HUDEP-2 (cell line): Measurements from ENCODE around the gene CFAP53.
"Not testable (repeated sequence)": the region's sequence is repeated elsewhere in the genome, so short reads cannot be mapped to it uniquely, and the experiment has no call there.

ENCODE experiments used
- DNase-seq, 76 experiments: peaks; one replicate each; lab custom pipeline; 2025; ENCODE audit not compliant: unreplicated experiment in 76 of 76; lab: John Stamatoyannopoulos, UW

Gene CFAP53

GRCh38 chr18:50274044-50274442 lies 7.7 kb upstream of the CFAP53 start:
- DNase-seq = no peak

DNA sequence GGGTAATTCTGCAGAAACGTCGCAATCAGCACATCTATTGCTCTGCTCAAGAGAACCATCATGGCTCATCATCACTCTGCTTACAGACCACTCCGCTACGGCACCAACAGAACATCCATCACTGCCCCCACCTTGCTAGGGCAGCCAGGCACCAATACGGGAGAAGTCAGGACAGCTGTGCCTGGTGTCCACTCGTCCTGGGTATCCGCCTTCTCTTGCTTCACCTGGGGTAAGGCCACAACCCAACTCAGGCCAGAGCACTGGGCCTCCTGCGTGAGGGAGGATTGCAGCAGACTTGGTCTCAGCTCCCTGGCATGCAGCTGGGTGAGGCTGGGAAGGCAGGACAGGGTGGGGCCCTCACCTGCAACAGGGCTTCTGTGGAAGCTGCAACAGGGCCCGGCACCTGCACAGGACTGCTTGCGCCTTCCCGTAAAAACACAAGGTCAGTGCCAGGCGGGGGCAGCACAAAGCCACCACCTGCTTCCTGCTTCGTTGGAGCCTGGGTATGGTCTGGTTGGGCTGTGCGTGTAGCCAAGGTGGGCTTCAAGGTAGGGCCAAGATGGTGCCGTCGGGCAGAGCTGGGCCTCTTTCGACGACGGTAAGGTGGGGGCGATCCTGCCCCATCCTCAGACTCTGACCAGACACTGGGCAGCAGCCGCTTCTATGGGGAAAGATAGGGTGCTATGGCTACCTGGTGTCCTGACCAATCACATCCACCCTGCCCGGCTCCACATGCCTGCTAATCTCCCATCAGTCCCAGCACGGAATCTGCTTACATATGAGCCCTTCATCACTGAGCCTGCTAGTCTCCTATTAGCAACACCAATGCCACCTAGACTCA lies 7.1 kb upstream of the CFAP53 start:
- DNase-seq = no peak

DNA sequence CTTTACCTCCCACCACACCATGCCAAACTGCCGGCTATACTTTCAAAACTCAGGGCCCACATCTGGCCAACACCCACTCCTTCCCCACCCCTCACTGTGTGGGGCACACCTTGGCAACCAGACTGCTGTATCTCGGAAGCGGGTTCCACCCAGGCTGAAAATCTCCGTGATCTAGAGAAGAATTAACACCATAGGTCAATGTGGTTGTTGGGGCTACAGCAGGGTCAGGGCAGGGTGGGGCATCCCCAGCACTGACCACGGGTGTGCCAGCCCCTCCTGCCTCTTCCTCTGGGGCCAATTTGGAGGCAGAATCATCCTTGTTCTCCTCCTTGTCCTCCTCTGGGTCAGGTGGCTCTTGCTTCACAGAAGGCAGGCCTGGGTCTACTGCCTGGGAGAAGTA lies 6.3 kb upstream of the CFAP53 start:
- no peak for DNase-seq

- peak in 44 of 76 experiments; percentile 0 to 64 (median 30) for DNase-seq
Observed at GRCh38 chr18:50268022-50268747, 1.9 kb upstream of the CFAP53 start.

DNA sequence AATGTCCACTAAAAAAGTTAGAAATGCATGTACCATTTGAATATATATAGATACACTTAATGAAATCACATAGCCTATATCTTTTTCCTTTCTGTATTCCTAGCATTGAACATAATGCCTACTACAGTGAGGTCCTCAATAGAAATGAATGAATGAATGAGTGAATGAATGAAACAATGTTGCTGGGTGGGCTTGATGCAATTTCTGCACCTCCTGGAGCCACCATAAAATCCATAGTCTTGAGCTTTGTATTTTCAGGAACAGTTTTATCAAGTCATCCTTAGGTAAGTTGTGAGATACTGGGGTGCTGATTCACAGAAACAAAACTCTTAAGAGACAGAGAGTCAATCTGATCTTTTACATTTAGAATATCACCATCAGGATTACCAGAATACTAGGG lies 3.3 kb downstream of the CFAP53 start:
- DNase-seq = no peak

- no peak for DNase-seq
Observed at GRCh38 chr18:50250935-50251334, 15.4 kb downstream of the CFAP53 start.

DNA sequence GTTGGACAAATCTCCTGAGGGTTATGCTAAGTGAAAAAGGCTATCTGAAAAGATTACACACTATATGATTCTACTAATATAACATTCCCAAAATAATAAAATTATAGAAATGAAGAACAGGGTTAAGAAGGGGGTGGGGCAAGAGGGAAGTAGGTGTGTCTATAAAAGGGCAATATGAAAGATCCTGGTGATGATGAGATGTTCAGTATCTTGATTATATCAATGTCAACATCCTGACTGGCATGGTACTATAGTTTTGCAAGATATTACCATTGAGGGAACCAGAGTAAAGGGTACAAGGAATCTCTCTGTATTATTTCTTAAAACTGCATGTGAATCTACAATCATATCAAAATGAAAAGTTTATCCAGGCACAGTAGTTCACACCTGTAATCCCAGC lies 16.7 kb downstream of the CFAP53 start:
- no peak for DNase-seq

- DNase-seq = no peak
Observed at GRCh38 chr18:50247561-50247960, 18.7 kb downstream of the CFAP53 start.

DNA sequence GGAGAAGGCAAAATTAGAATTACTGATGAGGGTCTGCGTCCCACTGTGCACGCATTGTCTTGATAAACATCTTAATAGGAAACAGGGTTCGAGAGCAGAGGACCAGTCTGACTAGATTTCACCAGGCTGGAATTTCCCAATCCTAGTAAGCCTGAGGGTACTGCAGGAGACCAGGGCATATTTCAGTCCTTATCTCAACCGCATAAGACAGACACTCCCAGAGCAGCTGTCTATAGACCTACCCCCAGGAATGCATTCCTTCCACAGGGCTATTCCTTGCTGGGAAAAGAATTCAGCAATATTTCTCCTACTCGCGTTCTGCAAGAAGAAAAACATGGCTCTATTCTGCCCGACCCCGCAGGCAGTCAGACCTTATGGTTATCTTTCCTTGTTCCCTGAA lies 24.5 kb downstream of the CFAP53 start:
- not testable (repeated sequence) for DNase-seq

DNA sequence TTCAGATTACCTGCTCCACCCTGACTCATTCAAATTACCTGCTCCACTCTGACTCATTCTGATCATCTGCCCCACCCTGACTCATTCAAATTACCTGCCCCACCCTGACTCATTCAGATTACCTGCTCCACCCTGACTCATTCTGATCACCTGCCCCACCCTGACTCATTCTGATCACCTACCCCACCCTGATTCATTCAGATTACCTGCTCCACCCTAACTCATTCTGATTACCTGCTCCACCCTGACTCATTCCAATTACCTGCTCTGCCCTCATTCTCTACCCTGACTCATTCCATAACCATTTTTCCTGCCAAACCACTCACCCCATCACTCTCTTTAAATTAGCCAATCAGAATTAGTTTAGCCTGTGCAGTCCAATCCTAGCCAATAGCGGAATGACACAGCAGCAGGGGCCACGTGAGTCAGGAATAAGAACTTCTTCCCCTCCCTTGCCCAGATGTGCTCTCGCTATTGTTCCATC lies 26.2 kb downstream of the CFAP53 start:
- DNase-seq = no peak

DNA sequence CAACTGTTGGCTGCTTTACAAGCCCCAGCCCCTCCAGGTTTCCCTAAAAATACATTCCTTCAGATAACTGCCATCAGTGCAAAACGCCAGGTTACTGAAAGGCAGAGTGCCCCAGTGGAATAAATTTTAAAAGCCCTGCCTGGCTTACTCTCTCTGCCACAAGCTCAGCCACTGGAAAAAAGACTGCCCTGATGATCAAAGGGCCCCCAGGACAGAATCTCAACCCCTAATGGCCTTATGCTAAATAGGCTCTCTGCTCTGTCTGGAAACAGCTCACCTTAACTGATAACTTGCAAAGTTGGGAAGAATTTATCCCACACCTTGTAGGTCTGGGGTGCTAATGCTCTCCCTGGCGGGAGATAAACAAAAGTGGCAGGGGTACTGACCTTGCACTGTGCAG lies 33.9 kb downstream of the CFAP53 start:
- DNase-seq = no peak

DNA sequence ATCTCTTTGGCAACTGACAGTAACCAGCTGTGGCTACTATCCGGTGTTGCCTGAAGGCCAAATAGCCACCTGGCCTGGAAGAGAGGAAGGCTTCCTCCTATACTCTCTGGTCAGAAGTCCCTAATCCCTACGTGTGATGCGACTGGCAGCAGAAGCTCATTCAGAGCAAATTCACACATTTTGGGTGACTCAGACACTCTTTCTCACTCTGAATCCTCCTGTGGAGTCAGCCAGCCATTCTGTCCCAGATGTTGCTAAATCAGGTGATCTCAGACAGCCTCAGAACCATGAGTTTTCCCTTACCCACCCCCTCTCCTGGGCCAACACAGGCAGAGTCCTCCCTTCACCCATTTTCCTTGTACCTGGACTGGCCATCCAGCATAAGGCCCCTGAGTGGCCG lies 34.7 kb downstream of the CFAP53 start:
- no peak for DNase-seq

DNA sequence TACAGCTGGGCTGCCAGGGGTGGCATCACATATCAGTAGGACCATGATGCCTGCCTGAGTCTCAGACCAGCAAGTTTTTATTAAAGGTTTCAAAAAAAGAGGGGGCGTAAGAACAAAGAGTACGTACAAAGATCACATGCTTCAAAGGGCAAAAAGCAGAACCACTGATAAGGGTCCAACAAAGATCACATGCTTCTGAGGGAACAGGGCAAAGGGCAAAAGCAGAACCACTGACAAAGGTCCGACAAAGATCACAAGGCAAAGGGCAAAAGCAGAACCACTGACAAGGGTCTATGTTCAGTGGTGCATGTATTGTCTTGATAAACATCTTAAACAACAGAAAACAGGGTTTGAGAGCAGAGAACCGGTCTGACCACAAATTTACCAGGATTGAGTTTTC lies 46.0 kb downstream of the CFAP53 start:
- not testable (repeated sequence) for DNase-seq

- DNase-seq = peak in 11 of 76 experiments; percentile 5 to 40 (median 21)
Observed at GRCh38 chr18:50218432-50219197, 47.7 kb downstream of the CFAP53 start.

- DNase-seq = no peak
Observed at GRCh38 chr18:50209311-50209710, 57.0 kb downstream of the CFAP53 start.

- DNase-seq = no peak
Observed at GRCh38 chr18:50207722-50208121, 58.6 kb downstream of the CFAP53 start.

DNA sequence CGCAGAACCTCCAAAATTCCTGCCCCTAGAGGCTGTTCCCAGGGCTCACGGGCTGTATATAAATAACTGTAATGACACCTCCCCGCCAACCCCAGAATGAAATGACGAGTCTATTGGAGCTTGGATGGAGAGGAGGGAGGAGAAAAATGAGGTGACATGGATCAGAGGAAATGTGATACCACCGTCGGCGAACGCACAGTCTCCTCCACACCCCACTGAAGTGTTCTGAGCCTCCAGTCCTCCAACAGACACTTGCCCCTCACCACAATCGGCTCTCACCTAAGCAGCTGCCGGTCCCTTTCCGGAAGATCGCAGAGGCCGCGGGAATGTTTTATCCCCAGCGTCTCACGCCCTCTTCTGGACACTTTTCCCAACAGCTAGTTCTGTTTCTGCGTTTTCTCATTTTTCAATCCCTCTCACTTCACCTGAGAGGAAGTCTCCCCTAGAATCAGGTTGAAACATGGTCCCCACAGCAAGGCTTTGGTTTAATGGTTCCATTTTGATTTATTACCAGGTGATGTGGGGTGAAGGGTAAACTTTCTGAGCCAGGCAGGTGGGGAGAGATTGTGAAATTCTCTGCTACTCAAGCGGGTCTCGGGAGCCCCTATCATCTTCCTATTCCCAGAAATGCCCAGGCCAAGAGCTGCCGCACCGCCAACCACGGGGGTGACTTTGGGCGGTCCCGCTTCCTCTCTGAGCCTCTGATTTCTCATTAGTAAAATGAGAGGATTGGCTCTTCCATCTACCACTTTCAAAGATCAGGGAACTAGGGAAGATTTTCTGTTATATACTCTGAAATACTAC lies 62.3 kb downstream of the CFAP53 start:
- DNase-seq = peak in 9 of 76 experiments; percentile 1 to 55 (median 15)

- DNase-seq = no peak
Observed at GRCh38 chr18:50201476-50202018, 64.7 kb downstream of the CFAP53 start.

DNA sequence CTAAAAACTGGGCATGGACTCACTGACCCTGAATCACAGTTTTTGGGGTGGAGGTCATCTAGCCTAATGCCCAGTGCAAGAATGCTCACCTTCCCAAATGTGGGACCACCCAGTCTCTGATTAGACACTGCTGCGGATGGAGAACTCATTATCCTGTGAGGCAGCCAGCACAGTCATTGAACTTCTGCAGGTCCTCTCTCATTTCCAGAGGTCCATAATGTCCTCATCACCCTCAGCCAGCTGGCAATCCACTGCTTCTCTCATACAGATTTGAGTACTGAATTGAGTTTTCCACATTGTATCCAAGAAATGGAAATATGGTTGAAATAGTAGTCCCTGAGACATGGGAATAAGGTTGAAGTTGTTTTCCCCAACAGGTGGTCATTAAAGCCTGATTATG lies 66.4 kb downstream of the CFAP53 start:
- no peak for DNase-seq

DNA sequence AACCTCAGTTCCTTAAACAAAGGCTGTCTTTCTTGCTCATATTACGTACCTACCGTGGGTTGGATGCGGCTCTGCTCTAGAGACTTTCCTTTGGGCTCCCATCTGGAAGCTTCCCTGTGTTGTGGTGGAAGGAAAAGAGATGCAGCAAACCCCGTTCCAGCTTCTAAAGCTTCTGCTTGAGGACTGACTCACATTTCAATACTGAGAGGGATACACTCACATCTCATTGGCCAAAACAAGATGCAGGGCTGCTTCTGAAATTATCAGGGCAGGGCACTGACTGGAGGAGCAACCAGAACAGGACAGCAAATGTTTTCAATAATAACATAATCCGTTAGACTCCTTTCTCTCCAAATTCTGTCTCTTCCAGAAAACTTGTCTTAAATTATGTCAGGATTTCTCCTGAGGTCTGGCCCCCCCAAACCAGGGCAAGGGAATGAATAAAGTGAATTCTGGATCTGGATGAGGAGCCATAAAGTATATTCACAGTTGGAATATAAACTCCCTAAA lies 66.9 kb downstream of the CFAP53 start:
- DNase-seq = no peak
